Keratinocyte (primary cell): Measurements from ENCODE around the gene DENND11. TPM values are rescaled to one million over a fixed set of nuclear protein-coding genes. Genes with fewer than 3 reads are reported as not detected.

ENCODE experiments used
- DNase-seq: peaks from one replicate; pipeline ENCODE4 v3.0.0-alpha.2; 2011; ENCODE audit warnings: low read depth, missing footprints, low spot score
- FAIRE-seq: peaks from 2 replicates; lab custom pipeline; 2011; peaks lifted over from hg19 to GRCh38; lab: Jason Lieb, UNC
- H2AFZ ChIP-seq: 2 replicates; pipeline ENCODE4 v1.6.0; 2012; ENCODE audit warnings: low read length, control low read depth, inconsistent platforms; ENCODE audit not compliant: control insufficient read depth
- H3K27ac ChIP-seq: 2 replicates; pipeline ENCODE4 v1.5.1; 2011; ENCODE audit warnings: low read length; ENCODE audit not compliant: control insufficient read depth, insufficient read depth
- H3K27me3 ChIP-seq: 3 replicates; pipeline ENCODE4 v1.6.0; 2011; ENCODE audit warnings: low read length; ENCODE audit not compliant: control insufficient read depth, insufficient read depth; ENCODE audit errors: extremely low read depth
- H3K36me3 ChIP-seq, 2 experiments: 2 replicates in 1 of 2; 3 replicates in 1 of 2; pipeline ENCODE4 v1.5.1; 2011; ENCODE audit warnings: low read length in 2 of 2, mild to moderate bottlenecking in 1 of 2; ENCODE audit not compliant: control insufficient read depth in 2 of 2, insufficient read depth in 2 of 2; ENCODE audit errors: extremely low read depth in 1 of 2
- H3K4me1 ChIP-seq: 3 replicates; pipeline ENCODE4 v1.5.1; 2011; ENCODE audit warnings: low read length; ENCODE audit not compliant: control insufficient read depth, insufficient read depth; ENCODE audit errors: extremely low read depth
- H3K4me2 ChIP-seq: 3 replicates; pipeline ENCODE4 v1.6.0; 2011; ENCODE audit warnings: low read depth, low read length; ENCODE audit not compliant: control insufficient read depth, insufficient read depth; ENCODE audit errors: extremely low read depth
- H3K4me3 ChIP-seq, 3 experiments: fragments of 200-600 bp in 1 of 3; sonication (generic) in 1 of 3; 2 replicates in 2 of 3; 3 replicates in 1 of 3; pipeline ENCODE4 v1.5.1; 2011 to 2016; ENCODE audit warnings: low read length in 3 of 3, mild to moderate bottlenecking in 3 of 3, control low read depth in 2 of 3, inconsistent platforms in 1 of 3, low read depth in 1 of 3, mixed read lengths in 1 of 3, mixed run types in 1 of 3, moderate library complexity in 1 of 3; ENCODE audit not compliant: control insufficient read depth in 2 of 3, insufficient read depth in 2 of 3; ENCODE audit errors: extremely low read depth in 1 of 3
- H3K79me2 ChIP-seq: 2 replicates; pipeline ENCODE4 v1.6.0; 2012; ENCODE audit warnings: low read length; ENCODE audit not compliant: control insufficient read depth, insufficient read depth
- H3K9ac ChIP-seq: 3 replicates; pipeline ENCODE4 v1.6.0; 2011; ENCODE audit warnings: low read length; ENCODE audit not compliant: control insufficient read depth, insufficient read depth; ENCODE audit errors: extremely low read depth
- H3K9me1 ChIP-seq: 3 replicates; pipeline ENCODE4 v1.6.0; 2011; ENCODE audit warnings: low read length; ENCODE audit not compliant: control insufficient read depth, insufficient read depth; ENCODE audit errors: extremely low read depth
- H3K9me3 ChIP-seq: 2 replicates; pipeline ENCODE4 v1.5.1; 2012; ENCODE audit warnings: low read depth, low read length; ENCODE audit not compliant: control insufficient read depth
- H4K20me1 ChIP-seq: 3 replicates; pipeline ENCODE4 v1.6.0; 2011; ENCODE audit warnings: low read length; ENCODE audit not compliant: control insufficient read depth, insufficient read depth; ENCODE audit errors: extremely low read depth
- EZH2 ChIP-seq: IDR thresholded peaks from one replicate; pipeline ENCODE4 v1.6.1; 2012; ENCODE audit warnings: inconsistent platforms, mild to moderate bottlenecking, low read length, moderate library complexity
- dilution Hi-C: fragments of 300-500 bp; cut with MboI; formaldehyde crosslinking; loops from one replicate; pipeline ENCODE4 v1.7.0; 2020; ENCODE audit warnings: low sequenced_read_pairs; ENCODE audit not compliant: extremely low pct_ligation_motif_present
- polyA plus RNA-seq, 5 experiments: library from polyadenylated mRNA; depleted of rRNA in 3 of 5; stranded (reverse) in 3 of 5; stranded (forward) in 1 of 5; unstranded in 1 of 5; fragments of >200 nt; gene quantifications; 1 replicate in 1 of 5; 2 replicates in 3 of 5; 3 replicates in 1 of 5; pipeline versions ENCODE4 v1.2.1 to v1.2.3, GENCODE V29; 2011 to 2012; ENCODE audit warnings: missing spikeins in 2 of 5, low read depth in 1 of 5, low replicate concordance in 1 of 5
- TF ChIP-seq, protein P1 (sequence below), 3 experiments: IDR thresholded peaks in 1 of 3; conservative IDR thresholded peaks in 1 of 3; optimal IDR thresholded peaks in 1 of 3; 2 replicates in 2 of 3; 3 replicates in 1 of 3; pipeline versions ENCODE3 to v1.5.1; 2011; ENCODE audit warnings: low read length in 3 of 3, mild to moderate bottlenecking in 3 of 3, moderate library complexity in 2 of 3, control low read depth in 1 of 3, inconsistent platforms in 1 of 3; ENCODE audit not compliant: insufficient read depth in 2 of 3; ENCODE audit errors: extremely low read depth in 1 of 3

Gene DENND11
- polyA plus RNA-seq, 1 donor (not counting 4 experiments of a cell fraction or from before 2014, with no cell fraction given), result 5.4 TPM

DNA sequence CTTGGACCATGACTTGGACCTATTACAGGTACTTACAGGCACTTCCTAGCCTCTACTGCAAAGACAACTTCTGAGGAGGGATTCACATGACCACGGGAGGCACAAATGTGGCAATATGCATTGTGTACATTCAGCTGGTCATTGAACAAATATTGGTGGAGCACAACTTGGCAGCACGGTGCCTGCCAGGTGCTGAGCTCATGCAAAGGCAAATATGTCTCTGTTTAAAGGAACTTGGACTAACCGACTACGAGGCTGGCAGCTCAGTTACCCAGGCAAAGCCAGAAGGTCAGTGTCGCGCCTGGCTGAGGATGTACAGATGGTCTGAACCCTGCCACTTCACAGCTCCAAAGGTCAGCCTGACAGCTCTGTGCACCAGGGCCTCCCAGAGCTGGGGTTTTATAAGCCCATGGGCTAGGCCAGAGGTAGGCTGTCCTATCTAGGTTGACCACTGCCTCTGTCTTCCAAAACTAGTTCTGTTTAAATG, 6.1 kb downstream of the DENND11 start:
- Histone ChIP-seq H3K79me2 (no peaks in the 10 kb centered on the region), H3K4me3 (no peak overlapping the region), H2AFZ (no peak overlapping the region), H3K9ac (no peak overlapping the region), H3K27ac (no peak overlapping the region), H4K20me1 (no peaks in the 10 kb centered on the region), H3K4me1 (peaks cover 5% of the 10 kb centered on the region), H3K4me2 (no peak overlapping the region), H3K9me3 (no peaks in the 10 kb centered on the region), H3K27me3 (no peaks in the 10 kb centered on the region), H3K36me3 (no peaks in the 10 kb centered on the region), H3K9me1 (no peaks in the 10 kb centered on the region)
- TF ChIP-seq EZH2, result no peak
- no peak for DNase-seq
- no peak for FAIRE-seq
- dilution Hi-C loops, result no loop called here

DNA sequence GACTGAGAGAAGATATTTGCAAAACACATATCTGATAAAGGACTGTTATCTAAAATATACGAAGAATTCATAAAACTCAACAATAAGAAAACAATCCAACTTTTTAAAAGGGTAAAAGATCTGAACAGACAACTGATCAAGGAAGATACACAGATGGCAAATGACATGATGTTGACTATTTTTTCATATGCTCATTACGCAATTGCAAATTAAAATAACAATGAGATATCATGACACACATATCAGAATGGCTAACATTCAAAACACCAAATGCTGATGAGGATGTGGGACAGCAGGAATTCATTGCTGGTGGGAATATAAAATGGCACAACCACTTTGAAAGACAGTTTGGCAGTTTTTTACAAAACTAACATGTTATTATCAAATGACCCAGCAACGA, 8.9 kb downstream of the DENND11 start:
- peaks cover 4% of the 10 kb centered on the region for H3K4me1 ChIP-seq
- no peak overlapping the region for H3K27ac ChIP-seq
- no peak overlapping the region for H3K9ac ChIP-seq
- no peaks in the 10 kb centered on the region for H3K36me3 ChIP-seq
- H4K20me1 ChIP-seq, result no peaks in the 10 kb centered on the region
- no peaks in the 10 kb centered on the region for H3K27me3 ChIP-seq
- no peak for DNase-seq
- FAIRE-seq, result no peak
- H2AFZ ChIP-seq, result no peak overlapping the region
- TF ChIP-seq EZH2, result no peak
- TF ChIP-seq, protein P1, sequence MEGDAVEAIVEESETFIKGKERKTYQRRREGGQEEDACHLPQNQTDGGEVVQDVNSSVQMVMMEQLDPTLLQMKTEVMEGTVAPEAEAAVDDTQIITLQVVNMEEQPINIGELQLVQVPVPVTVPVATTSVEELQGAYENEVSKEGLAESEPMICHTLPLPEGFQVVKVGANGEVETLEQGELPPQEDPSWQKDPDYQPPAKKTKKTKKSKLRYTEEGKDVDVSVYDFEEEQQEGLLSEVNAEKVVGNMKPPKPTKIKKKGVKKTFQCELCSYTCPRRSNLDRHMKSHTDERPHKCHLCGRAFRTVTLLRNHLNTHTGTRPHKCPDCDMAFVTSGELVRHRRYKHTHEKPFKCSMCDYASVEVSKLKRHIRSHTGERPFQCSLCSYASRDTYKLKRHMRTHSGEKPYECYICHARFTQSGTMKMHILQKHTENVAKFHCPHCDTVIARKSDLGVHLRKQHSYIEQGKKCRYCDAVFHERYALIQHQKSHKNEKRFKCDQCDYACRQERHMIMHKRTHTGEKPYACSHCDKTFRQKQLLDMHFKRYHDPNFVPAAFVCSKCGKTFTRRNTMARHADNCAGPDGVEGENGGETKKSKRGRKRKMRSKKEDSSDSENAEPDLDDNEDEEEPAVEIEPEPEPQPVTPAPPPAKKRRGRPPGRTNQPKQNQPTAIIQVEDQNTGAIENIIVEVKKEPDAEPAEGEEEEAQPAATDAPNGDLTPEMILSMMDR (optimal IDR thresholded peaks at IDR 0.05 in 1 of 3, IDR thresholded peaks at IDR 0.05 in 1 of 3, conservative IDR thresholded peaks at IDR 0.05 in 1 of 3; ENCODE audit: extremely low read depth in 1 of 3, insufficient read depth in 2 of 3, low read length in 3 of 3), result no peak
- no peak overlapping the region for H3K4me3 ChIP-seq
- dilution Hi-C loops, result no loop called here
- no peaks in the 10 kb centered on the region for H3K9me1 ChIP-seq
- no peak overlapping the region for H3K4me2 ChIP-seq
- H3K79me2 ChIP-seq, result no peaks in the 10 kb centered on the region
- H3K9me3 ChIP-seq, result no peaks in the 10 kb centered on the region

DNA sequence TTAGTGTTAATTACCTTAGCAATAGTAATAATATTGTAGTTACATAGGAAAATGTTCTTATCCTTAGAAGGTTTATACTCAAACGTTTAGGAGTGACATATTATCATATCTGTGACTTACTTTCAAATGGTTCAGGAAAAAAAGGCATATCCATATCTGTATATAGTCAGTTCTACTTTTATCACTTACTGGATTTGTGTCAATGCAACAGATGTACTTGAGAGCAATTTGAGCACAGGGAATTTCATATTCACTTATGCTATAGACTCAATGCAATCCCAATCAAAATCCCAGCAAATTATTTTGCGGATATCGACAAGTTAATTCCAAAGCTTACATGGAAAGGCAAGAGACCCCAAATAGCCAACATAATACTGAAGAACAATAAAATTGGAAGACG, 10.0 kb downstream of the DENND11 start:
- no peak for TF ChIP-seq EZH2
- TF ChIP-seq, protein P1 (optimal IDR thresholded peaks at IDR 0.05 in 1 of 3, IDR thresholded peaks at IDR 0.05 in 1 of 3, conservative IDR thresholded peaks at IDR 0.05 in 1 of 3; ENCODE audit: extremely low read depth in 1 of 3, insufficient read depth in 2 of 3, low read length in 3 of 3), result no peak
- Histone ChIP-seq H2AFZ (no peak overlapping the region), H3K9me3 (no peaks in the 10 kb centered on the region), H3K4me3 (no peak overlapping the region), H3K79me2 (no peaks in the 10 kb centered on the region), H3K9me1 (no peaks in the 10 kb centered on the region), H3K9ac (no peak overlapping the region), H3K4me1 (no peaks in the 10 kb centered on the region), H4K20me1 (no peaks in the 10 kb centered on the region), H3K36me3 (no peaks in the 10 kb centered on the region), H3K27ac (no peak overlapping the region), H3K27me3 (no peaks in the 10 kb centered on the region), H3K4me2 (no peak overlapping the region)
- dilution Hi-C loops, result no loop called here
- no peak for FAIRE-seq
- DNase-seq, result no peak
